DMS53 treated with DMSO at 0.1 percent for 48 hours (cell line): Measurements from ENCODE around the gene FHL2.
"Not testable (repeated sequence)": the region's sequence is repeated elsewhere in the genome, so short reads cannot be mapped to it uniquely, and the experiment has no call there.

Source experiments
- DNase-seq: peaks from one replicate; lab custom pipeline; 2025; ENCODE audit not compliant: unreplicated experiment; lab: John Stamatoyannopoulos, UW

Gene FHL2

DNA sequence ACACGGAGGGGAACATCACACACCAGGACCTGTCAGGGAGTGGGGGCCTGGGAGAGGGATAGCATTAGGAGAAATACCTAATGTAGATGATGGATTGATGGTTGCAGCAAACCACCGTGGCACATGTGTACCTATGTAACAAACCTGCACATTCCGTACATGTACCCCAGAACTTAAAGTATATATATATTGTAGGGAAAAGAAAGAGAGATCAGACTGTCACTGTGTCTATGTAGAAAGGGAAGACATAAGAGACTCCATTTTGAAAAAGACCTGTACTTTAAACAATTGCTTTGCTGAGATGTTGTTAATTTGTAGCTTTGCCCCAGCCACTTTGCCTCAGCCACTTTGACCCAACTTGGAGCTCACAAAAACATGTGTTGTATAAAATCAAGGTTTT is 26.0 kb upstream of the FHL2 start:
- DNase-seq, result not testable (repeated sequence)

DNA sequence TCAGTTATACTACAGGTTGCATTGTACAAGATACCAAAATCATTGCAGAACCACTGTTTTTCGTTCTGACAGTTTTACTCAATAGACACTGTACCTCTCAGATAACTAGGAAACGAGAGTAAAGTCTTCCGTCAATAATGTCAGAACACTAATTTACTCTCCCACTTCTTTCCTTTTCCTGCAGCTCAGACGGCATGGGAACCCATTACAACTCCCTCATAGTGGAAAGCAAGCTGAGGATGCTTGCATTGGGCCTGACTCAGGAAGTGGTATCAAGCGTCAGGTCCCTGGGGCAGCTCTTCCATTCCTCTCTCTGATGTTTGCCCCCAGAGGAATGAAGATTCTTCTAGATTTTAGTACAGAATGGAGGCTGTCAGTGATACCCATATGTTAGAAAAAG is 23.9 kb upstream of the FHL2 start:
- DNase-seq, result no peak

DNA sequence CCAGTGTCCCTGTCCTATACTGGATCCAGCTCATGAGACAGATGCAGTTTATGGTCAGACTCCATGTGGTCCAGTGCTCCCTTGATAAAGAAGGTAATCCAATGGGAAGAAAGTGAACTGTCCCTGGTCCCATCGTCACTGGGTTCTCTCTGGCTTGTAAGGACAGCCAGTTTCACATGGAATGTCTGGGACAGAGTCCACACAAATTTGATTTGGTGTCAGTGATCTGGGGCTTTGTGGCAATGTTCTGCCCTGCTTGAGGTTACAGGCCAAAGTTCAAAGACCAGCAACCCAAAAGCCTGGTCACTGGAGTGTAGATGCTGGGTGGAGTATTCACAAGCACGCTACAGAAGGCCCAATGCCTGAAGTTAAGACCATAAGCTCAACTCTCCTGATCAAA is 22.2 kb upstream of the FHL2 start:
- DNase-seq, result no peak

DNA sequence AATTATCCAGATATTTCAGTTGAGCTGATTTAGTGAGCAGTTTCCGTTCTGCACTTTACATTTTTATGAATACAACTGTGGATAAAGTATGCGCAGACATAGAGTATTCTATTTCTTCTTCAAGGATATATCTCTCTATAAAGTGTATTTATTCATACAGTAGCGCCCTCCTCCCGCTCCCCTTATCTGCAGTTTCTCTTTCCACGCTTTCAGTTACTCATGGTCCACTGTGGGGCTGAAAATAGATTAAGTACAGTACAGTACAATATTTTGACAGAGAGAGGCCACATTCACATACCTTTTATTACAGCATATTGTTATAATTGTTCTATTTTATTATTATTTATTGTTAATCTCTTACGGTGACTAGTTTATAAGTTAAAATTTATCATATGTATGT is 19.7 kb upstream of the FHL2 start:
- DNase-seq, result no peak

DNA sequence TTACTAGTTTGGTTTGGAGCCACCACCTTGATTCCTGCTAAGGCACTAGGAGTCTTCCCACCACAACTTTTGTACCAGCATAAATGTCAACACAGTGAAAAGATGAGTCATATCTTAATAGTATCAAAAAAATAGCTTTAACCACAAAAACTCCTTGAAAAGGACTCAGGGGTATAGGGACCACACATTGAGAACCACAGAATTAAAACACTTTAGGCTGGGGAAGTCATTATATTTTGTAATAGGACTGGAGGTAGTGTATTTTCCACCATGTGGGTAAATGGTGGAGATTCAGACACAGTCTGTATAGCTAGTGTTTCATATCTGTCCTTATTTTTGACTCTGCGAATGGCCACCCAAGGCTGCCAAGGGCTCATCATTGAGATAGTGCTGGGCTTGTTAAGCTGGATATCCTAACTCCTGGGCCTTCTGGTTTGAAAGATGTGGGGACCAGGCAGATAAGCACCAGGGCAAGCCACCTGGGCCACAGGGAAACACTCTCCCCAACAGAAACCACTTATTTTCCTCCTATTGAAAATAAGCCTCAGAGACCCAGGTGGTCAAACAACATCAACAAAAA is 19.1 kb upstream of the FHL2 start:
- DNase-seq, result no peak

DNA sequence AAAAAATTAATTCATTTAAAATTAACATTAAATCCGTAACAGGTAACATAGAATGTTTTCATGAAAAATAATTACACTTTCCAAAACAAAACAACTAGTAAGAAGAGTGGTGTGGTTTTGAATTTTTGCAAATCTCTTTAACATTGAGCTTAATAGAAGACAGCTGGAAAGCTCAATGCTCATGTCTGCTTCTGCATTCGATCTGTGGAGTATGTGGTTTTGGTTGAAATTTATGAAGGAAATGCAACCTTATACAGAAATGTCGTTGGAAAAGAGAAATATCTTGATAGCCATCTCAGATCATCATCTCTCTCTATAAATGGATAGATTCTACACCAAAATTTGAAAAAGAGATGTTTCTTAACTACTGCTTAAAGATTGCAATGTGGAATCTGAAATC is 17.3 kb upstream of the FHL2 start:
- no peak for DNase-seq

DNA sequence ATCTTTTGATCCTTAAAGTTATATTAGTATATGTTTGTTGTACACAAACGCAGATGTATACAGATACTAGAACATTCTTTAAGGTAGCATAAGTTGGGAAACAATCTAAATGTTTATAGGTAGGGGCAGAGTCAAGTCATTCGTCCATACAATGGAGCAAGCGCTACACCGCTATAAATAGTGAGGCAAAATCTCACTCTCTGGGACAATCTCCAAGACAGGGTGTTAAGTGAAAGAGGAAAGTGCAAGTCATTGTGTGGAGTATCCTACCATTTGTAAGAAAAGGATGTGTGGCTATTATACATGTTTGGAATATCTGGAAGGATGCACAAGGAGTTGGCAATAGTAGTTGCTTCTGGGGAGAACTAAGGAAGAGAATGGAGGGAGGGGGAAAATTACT is 16.2 kb upstream of the FHL2 start:
- no peak for DNase-seq

DNA sequence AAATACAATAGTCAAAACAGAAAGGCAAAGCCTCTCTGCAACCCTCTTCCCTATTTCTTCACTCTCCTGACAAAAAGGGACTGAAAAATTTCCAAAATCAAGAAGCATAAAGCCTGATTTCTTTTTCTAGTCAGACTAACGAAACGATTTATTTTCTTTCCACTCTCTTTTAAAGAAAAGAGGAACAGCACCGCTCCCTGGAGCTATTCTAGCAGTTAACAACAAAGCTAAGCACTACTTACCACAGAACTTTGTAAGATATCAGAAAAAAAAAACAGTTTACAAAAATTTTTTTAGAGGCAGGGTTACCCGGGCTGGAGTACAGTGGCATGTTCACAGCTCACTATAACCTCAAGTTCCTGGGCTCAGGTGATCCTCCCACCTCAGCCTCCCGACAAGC is 14.4 kb upstream of the FHL2 start:
- no peak for DNase-seq

DNA sequence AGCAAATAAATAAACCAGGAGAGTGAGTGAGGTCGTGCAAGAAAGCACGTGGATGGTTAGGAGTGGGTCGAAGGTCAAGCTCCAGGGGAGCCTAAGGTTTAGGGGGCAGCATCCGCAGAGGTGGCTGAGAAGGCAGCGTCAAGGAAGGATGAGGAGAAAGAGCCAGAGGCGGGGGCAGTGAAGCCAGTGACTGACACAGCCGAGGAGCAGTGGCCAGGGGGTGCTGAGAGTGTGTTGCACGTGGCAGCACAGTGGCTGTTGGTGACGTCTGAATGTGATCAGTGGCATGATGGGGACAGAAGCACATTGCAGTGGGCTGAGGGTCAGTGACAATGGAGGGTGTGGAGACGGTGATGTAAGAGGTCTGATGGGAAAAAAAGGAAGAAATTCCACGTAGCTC is 13.7 kb upstream of the FHL2 start:
- DNase-seq, result no peak

DNA sequence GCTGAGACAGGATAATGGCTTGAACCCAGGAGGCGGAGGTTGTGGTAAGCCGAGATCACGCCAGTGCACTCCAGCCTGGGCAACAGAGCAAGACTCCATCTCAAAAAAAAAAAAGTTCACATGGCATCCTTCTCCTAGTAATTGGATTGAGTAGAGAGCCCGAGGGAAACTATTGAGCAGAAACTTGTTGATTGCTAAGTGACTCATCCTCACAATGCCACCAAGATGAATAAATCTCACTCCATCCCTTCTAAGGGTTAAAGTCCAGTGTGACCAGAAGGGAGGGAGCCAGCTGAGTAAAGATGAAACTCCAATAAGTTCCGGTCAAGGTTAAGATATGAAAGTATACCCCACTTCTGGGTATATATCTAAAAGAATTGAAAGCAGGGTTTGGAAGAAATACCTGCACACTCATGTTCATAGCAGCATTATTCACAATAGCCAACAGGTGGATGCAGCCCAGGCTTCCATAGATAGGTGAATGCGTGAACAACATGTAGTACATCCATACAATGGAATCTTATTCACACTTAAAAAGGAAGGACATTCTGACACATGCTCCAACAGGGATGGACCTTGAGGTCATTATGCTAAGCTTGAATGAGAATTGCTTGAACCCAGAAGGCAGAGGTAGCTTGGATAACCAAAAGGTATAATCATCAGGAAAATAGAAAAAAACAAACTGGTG is 13.0 kb upstream of the FHL2 start:
- DNase-seq, result no peak

DNA sequence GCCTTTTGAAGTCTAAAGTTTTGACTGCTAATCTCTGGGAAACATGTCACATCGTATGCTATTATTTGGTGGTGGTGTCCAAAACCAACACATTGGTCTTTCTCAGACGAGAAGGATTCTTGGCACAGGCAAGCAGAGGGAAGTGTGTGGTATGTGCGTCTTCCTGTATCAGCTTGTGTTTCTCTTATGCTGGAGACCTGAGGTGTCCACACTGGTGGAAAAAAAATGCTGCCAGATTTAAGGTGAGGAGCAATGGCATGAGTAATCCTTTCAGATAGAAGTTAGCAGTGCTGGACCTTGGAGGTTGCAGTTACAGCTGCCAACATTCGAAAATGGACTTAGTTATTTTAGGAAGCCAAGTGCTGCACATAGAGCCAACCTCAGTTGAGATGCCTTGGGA is 11.7 kb upstream of the FHL2 start:
- no peak for DNase-seq

DNA sequence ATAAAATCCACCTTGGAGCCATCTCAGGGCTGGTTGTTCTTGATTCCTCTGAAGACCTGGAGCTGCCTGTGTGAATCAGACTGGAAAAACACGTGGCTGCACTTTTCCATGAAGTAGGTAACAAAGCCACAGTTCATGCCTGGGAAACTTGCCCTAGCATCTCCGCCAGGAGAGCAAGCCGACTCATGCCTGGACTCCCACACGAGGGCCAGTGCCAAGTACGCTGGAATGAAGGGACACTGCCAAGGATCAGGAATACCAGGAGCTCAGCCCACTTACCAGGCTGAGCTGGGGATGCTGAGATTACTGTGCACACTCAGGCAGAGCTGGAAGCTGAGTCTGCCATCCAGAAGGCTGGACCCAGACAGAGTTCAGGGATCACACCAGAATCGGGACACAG is 10.9 kb upstream of the FHL2 start:
- DNase-seq, result no peak

DNA sequence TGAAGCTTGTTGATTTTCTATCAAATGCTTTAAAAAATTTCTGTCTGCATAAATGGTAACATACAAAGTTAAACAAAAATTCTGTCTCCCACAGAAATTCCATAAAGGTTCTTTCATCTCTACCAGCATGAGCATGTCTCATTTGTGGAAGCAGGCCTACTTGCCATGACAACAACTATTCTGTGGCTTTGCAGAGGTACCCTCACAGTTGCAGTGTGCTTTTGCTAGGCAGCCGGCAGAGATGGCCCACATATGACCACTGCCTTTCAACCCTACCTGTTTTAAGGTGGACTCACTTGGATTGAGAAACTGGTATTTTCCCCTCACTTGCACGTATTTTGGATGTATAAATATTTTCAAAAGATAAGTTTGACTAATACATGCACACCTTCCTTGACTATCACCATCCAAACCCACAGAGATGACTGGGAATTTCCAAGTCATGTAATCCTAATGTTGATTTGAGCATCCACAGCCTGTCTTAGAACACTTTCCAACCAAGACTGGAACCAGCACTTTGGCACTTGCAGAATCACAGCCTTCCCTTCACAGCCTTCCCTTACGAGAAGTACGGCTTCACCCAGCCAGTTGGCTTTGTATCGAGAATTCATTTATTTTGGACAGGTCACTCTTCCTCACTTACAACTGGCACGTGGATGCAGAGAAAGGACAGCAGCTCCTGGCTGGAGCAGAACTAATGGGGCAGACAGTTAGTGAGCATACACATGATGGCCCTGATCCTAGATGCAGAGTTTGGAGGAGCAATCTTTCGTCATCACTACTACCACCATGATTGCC is 9.3 kb upstream of the FHL2 start:
- no peak for DNase-seq

DNA sequence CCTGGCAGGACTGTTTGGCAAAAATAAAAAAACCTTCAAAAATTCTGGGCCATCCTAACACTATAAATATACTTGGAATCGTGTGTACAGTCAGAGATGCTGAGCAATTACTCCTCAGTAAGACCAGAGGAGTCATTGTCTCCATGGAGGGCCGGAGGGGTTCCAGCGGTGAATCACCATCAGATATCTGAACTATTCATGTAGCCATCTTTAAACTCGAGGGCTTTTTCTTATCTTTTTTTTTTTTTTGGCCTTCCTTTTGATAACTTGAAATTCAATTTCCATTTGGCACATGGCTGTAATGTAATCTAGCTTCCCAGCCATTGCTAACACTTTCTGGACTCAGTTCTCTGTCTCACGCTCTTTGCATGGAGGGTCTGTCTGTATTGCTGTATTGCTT is 7.4 kb upstream of the FHL2 start:
- no peak for DNase-seq

DNA sequence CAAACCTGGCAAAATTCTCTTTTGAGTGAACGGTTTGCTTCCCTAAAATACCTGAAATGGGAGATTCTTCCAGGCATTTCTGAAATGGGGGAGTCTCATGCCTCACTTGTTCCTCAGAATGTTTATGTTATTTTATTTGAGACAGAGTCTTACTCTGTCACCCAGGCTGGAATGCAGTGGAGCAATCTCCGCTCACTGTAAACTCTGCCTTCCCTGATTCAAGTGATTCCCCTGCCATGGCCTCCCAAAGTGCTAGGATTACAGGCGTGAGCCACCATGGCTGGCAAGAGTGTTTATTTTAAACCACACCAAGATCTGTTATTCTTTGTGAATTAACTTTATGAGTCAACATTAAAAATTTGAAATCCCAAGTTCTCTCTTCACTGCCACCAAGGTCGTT is 6.4 kb upstream of the FHL2 start:
- no peak for DNase-seq

DNA sequence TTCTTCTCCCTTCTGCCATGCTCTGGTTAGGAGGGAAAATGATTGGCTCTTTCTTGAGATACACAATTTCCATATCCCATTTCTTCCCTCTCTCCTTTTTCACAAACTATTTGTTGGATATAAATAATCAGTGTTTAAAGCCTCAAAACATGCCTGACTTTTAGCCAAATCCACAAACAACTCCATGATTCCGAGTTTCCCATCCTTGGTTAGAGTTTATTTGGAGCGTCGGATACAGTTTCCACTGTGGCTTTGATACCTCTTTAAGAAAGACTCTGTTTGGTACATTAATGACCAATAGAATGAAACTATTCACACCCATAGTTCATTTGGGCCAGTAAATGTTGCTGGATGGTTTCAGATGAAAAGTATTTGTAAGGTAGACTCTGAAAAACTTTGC is 5.9 kb upstream of the FHL2 start:
- no peak for DNase-seq

DNA sequence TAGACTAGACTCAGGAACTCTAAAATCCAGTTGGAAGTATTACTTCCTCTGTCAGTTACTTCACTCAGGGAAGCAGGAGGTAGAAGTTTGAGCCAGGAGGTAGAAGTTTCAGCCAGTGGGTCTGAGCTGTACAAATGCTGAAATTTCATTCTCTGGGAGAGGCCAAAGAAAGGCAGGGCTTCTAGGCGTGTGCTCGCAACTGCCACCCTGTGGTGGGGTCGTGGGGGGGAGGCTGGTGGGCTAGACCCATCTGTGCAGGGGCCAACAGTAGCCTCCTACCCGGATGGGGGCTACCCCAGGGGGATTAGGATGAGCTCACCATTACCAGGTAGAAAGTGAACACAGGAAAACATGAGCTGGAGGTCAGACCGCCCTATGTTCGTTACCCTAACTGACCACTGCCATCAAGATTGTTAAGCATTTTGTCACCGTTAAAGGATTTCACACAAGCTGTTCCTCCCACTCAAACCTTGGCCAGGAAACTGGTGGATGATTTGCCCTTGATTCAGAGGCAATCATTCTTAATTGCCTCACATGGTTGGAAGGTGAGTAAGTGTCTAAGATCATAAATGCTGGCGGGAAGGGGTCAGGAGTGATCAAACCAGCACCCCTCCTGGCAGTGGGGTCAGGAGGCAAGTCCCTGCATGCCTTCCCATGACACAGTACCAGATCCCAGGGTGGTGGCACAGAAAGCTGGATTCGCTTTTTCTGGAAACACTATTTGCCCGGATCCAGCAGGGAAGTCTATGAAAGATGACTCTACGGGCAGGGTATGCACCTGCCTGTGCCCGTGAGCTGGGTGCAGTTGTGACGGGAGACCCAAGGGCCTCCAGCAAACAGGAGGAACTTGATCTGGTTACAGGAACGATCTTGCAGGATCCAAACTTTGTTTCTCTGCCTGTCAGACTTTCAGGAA is 5.2 kb upstream of the FHL2 start:
- no peak for DNase-seq

DNA sequence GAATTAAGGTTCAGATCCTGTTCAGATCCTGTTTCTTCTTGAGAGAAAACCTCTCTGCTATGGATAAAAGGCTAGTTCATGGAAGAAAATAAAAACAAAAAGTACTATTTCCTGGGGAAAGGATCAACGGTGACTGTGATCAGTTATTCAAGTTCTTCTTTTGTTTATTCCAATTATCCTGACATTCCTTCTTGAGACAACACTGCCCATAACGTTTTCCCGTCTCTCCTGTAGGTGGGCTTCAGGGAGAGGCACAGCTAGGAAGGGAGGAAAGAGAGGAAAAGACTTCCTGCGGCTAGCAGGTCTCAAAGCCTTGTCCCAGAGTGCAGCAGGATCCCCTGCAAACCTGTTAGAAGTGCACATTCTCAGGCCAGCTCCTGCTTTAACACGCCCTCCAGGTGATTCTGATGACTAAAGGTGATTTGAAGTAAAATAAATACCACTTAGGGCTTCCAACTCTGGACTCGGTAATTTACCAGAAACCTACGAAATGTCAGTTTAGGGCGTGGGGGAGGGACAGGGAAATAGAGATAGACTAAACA is 4.5 kb upstream of the FHL2 start:
- DNase-seq, result no peak

DNA sequence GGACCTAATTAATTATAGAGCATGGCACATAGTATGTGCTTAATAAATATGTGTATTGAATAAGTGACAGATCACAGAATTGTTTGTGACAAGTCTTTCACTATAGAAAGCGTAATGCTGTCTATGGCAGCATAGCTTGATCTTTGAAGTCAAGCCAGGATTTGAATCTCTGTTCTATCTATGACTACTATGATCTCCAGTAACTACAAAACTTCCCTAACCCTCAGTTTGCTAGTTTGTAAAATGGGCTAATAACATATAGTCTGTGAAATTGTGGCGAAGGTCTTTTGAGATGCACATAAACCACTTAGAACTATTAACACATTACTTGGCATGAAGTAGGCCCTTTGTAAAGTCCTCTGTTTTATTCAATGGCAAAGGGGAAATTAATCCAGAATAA is 4.0 kb upstream of the FHL2 start:
- DNase-seq, result no peak

DNA sequence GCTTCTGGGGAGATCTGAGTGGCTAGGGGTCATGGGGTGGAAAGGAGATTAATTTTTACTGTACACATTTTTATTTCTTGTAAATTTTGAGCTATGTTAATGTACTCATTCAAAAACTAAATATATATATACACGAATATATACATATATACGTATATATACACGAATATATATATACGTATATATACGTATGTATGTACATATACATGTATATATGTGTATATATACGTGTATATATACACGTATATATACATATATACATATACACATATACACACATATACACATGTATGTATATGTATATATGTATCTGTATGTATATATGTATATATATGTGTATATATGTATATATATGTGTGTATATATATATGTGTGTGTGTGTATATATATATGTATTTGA is 3.0 kb upstream of the FHL2 start:
- no peak for DNase-seq

DNA sequence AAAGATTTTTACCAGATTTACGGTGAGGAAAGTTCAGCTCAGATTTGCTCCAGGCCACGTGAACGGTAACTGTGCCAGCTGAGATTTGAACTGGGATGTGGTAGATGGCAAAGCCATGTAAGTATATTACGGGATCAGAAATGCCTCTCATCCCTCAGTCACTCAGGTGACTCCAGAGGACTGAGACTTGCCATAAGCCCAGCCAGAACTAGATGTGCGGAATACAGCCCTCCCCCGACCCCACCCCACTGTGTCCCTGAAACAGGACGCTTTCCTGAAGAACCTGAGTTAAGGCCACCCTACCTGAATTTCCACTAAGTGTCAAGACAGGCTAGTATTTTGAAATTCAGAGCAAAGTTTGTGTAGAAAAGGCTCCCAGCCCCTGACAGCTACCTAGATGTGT is 1.3 kb upstream of the FHL2 start:
- DNase-seq, result no peak
